GM04504 (cell line): Measurements from ENCODE around the gene CDADC1.
A peak's percentile ranks its signal among the peaks of the same experiment; 100 is the strongest.

Experiments used
- DNase-seq: peaks from one replicate; pipeline ENCODE4 v3.0.0-alpha.2; 2012; ENCODE audit warnings: low read depth

CDADC1 gene

GRCh38 chr13:49295244-49295643 is 47.5 kb downstream of the CDADC1 start:
- DNase-seq: no peak

GRCh38 chr13:49296659-49297058 is 48.9 kb downstream of the CDADC1 start:
- DNase-seq: no peak

DNA sequence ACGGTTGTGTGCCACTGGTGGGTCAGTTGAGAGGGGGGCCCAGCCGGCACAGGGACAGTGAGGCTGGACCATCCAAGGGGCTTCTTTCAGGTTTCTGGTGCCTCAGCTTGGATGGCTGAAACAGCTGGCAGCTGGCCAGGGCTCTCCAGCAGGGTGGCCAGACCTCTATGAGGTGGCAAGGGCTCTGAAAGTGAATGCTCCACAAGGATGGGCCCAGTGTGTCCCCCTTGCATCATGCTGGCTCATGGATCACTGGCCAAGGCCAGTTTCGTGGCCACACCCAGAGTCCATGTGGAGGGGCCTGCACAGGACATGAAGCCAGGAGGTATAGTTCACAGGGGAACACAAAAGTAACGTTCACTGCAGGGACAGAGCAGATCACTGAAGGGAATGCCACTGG is 49.6 kb downstream of the CDADC1 start:
- DNase-seq: no peak

DNA sequence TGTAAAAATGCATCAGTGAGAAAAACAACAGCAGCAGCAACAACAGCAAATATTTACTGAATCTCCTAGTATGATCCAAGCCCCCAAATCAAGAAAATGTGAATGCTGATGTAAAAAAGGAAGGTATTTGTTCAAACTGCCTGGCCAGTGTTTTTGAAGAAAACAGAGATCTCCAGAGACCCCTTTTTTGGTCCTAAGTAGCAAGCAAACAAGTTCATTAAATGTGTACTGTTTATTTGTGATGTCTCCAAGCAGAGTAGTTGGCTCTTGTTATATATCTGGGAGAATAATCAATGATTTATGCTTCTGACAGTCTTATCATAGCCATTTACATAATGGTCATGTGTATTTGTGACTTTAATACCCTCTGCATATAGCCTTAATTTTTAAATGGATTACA is 50.7 kb downstream of the CDADC1 start:
- no peak for DNase-seq

GRCh38 chr13:49298903-49299605 is 51.3 kb downstream of the CDADC1 start:
- DNase-seq: no peak

DNA sequence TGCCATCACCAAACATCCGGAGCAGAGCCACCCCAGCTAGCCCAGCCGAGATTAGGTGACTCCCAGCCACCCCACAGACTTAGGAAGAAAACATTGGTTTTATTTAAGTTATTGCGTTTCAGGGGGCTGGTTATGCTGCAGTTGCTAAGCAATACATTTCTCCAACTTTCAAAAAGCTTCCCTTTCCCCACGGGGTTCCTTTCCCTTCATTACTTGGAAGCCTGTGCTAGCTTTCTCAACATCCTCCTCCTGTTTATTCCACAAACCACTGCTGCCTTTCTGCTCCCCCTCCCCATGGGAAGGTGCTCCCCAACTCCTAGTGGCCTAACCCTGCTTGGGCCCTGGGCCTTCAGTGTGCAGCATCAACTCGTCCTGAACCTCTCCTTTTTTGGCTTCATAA is 52.6 kb downstream of the CDADC1 start:
- DNase-seq: no peak

- peak; percentile 45 for DNase-seq
Observed at GRCh38 chr13:49300739-49301589, 53.2 kb downstream of the CDADC1 start.

DNA sequence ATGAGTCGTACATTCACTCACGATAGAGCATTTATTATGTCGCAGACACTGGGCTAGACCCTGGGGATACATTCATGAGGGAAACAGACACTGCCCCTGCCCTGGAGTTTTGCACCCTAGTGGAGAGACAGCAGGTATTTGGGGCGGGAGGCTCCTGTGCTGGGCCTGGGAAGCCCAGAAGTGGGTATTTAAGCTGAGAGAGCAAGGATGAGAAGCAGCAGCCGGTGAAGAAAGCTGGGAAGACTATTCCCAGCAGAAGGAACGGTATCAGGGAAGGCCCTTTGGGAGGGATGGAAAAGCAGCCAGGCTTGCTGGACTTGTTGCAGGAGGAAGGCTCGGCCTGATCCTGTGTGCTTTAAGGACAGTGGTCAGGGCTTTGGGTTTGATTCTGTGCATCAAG is 54.5 kb downstream of the CDADC1 start:
- no peak for DNase-seq

GRCh38 chr13:49302817-49303216 is 55.1 kb downstream of the CDADC1 start:
- no peak for DNase-seq

DNA sequence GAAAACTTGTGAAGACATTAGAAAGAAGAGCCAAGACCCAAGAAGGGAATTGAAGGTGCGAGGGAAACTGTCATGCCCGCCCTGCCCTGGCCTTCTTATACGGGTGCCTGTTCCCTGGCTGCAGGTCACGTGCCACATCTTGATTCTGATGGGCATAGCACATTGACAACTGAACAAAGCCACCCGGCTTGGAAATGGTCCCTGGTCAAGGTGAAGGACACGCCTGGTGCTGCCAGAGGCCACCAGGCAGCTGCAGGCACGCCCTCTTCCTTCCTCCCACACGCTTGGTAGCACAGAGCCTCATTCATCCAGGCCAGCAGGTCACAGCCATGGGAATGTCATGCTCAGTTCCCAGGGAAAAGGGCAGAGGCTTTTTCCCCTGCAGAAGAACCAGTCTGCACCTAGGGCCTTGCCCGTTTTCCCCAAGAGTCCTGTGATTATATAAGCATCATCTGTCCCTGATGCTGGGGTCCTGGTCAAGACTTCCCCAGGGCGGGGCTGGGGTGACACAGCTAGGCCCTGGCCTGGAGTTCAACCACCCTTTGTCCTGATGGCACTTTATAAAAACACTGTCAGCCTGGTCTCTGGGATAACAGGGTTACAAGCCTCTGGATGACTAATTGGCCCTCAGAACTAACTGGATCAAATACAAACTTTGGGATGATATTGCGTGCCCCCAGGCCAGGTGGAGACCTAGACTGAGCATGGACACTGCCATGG is 56.0 kb downstream of the CDADC1 start:
- DNase-seq: no peak

DNA sequence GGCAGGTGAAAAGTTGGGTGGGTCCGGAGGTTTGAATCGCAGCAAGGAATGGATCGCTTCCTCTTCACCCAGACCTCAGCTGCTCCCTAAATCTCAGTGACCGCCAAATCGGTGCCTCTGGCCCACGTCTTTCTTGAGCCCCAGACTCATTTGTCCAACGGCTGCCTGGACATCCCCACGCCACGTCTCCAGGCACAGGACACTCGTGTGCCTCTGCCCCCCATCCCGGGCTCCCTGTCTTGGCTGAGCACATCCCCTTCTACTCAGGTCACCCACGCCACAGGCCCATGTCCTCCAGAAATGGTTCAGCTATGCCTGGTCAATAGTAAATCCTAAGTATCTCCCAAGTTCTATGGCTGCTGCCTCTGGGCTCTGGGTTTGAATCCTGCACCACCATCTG is 56.6 kb downstream of the CDADC1 start:
- DNase-seq: no peak

- DNase-seq: no peak
Observed at GRCh38 chr13:49304763-49305700, 57.3 kb downstream of the CDADC1 start.

DNA sequence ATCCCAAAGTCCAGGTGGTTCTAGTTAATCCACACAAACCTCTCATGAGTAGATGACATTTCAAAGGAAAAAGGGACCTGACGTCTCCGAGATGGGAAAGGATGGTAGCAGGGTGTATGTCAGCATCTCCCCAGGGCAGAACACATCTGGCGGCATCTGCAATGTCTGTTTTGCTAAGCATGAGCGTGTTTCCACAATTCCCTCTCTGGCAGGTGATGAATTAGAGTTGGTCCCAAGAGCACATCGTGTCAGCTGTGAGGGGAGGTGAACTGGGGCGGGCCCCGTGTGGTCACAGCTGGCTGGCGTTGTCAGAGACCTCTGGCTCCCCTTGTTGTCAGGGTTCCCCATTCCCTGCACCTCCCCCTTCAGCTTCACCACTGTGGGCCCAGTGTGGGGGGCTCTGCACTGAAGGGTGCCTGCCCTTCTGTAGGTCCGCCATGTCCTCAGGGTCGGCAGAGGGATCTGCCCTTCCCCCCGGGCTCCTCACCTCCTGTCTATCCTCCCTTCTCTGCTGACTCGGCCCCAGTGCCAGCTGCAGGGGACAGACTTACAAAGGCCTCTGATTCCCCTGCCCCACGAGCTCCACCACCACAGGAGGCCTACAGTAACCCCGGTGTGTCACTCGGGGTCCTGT is 58.2 kb downstream of the CDADC1 start:
- DNase-seq: no peak

GRCh38 chr13:49307365-49307764 is 59.6 kb downstream of the CDADC1 start:
- DNase-seq: no peak

DNA sequence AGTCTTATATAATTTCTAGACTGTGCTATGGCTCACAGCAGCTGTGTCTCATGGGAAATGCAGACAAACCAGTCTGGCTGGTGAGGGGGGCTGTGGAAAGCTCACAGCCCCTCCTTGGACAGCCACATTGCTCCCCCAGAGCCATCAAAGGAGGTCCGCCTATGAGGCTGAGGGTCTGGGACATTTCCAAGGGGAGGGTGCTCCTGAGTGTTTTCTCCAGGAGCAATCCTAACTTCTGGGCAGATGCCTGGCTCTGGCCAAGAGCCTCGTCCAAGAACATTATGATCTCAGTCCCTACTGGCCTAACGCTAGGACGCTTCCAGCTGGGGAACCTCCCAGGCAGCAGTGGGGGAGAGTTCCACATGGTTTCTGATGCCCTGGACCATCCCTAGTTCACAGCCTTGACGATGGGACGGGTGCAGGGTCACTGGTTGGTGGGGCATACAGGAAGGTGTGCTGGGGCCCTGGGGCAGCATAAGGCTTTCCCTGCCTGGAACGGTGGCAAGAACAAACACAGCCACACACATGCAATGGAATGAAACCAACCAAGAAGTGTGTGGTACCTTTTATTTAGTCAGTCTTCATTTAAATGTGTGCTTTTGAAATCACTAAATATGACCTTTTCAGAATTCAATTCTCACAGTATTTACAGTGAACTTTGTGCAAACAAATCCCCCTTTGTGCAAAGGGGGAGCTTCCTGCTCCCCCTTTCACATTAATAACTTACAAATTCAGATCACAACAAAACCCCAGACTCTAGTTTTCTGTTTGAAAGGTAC is 60.6 kb downstream of the CDADC1 start:
- DNase-seq: peak; percentile 35

DNA sequence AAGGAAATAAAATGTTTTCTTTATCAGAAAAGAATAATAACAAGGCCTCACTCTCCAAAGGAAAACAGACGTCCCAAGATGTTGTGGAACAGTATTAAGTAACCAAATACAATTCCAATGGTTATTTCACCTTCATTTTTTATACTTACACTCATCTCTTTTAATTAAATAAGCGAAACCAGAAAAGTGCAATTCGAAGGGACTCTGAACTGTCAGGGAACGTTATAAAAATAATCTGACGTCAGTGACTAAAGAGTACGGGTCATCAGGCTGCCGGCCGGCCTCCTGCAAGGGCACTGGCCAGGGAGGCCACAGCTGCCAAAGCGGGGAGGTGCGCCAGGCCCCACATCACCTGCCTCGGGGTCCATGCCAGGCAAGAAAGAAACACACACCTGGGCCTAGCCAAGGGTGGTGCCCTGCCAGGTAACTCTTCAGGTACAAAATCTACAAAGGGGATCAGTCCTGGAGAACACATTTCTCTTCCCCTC is 61.2 kb downstream of the CDADC1 start:
- DNase-seq: no peak

DNA sequence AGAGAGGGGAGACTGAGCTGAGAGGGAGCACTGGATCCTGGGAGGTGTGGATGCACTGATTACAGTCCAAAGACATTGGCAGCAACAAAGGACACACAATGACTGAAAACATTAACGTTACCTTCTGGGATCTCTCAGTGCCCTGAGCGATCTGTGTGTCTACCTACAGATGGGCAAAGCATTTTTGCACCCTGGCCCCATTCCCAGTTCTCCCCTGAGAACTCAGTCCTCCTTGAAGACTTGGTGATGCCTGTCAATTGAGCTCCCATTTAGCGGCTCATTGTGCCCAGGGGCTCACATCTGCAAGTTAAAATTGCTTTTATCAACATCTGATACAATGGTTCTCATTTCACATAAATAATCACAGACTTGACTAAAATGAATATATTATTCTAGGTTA is 62.5 kb downstream of the CDADC1 start:
- no peak for DNase-seq

GRCh38 chr13:49311816-49312215 is 64.1 kb downstream of the CDADC1 start:
- DNase-seq: no peak

DNA sequence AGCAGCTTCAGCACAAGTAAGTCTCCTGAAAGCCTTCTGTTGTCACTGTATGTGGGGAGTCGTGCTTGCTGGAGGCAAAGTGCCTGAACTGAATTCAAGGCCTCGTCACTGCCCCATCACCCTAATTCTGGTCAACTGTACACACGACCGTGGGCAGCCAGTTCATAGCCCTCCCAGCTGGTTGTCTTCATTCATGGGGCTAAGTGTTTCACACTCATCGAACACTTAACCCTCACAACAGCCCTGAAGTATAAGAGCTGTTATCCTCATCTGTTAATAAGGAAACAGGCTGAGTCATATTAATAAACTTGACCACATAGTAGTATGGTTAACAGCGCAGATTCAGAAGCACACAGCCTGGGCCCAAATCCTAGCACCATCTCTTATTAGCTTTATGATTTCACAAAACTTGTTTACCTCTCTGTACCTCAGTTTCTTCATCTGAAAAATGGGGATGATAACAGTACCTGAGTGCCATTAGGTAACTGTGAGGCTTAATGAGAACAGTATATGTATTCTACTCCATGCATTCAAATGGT is 66.7 kb downstream of the CDADC1 start:
- DNase-seq: peak; percentile 38

DNA sequence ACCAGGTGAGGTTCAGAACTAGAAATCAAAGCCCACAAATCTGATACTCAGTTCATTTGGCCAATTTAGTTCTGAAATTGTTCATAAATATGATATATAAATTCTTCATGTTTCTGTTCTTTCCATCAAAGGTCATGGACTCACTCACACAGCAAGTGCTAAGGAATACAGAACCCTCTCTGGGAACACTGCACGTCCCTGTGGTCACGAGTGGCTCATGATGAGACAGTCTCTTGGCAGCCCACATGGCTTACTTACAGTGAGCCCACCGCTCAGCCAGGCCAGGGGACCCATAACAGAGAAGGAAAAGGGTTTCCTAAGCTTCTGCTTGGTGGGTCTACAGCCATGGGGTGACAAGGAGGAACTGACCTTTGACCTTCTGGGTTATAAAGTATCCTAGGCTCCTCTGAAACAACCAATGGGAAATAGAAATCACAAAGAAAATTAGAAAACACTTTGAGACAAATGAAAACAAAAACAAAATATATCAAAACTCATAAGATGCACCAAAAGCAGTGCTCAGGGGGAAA is 67.4 kb downstream of the CDADC1 start:
- DNase-seq: no peak
